ENCODE data around the gene WNT9A.

Gene WNT9A

GRCh38 chr1:227885135-227885647 is 62.5 kb downstream of the WNT9A start (continued):
- no peak for TF ChIP-seq ZNF433 (tag by site-specific recombination; IDR thresholded peaks at IDR 0.05; ENCODE audit: low read depth)
- TF ChIP-seq SP3 (tag by site-specific recombination; IDR thresholded peaks at IDR 0.05) = no peak
- no peak for TF ChIP-seq ZNF248 (tag by site-specific recombination; IDR thresholded peaks at IDR 0.05)
- TF ChIP-seq YY1 (tag by site-specific recombination; IDR thresholded peaks at IDR 0.05) = no peak
- no peak for TF ChIP-seq ZNF692 (tag by site-specific recombination; IDR thresholded peaks at IDR 0.05)
- TF ChIP-seq ZNF560 (tag by site-specific recombination; IDR thresholded peaks at IDR 0.05; ENCODE audit: borderline replicate concordance) = no peak

DNA sequence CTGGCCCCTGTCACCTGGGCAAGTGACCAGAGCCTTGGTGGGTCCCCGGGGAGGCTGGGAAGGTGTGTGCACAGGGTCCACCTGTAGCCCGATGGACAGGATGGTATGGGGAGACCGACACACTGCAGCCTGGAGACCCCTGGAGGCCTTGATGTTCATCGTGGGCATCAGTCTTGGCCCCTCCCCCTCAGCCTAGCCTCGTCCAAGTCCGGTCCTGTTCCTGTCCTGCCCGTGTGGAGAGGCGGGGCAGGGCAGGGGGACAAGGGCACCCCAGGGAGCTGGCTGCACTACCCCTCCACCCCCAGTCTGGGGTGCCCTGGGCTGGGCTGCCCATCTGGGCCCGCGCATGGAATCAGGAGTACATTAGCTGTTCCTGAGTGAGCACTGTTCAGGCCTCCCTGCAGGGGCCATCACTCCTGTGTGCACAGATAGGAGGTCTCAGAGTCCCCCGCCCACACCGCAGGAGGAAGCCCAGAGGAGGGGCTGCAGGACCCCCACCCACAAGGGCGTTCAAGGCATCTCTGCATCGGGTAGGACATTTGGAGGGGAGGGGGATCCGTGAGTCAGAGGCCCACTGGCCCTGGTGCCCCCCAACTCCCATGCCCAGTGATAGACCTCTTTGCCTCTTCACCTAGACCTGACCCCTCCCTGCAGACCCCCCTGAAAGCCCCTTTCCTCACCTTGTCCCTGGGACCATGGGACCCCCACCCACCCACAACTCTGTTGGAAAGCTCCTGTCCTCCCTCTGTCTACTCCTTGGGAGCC is 63.2 kb downstream of the WNT9A start:
- TF ChIP-seq ZNF701 (tag by site-specific recombination; IDR thresholded peaks at IDR 0.05) (no peak), ZBTB7A (tag by site-specific recombination; IDR thresholded peaks at IDR 0.05; ENCODE audit: low read depth) (no peak), ZNF350 (tag by site-specific recombination; IDR thresholded peaks at IDR 0.05) (no peak), ZNF670 (tag by site-specific recombination; IDR thresholded peaks at IDR 0.05; ENCODE audit: low read depth) (no peak), ZSCAN4 (tag by site-specific recombination; IDR thresholded peaks at IDR 0.05) (no peak), ZNF501 (tag by site-specific recombination; IDR thresholded peaks at IDR 0.05) (no peak), ATF2 (tag by site-specific recombination; IDR thresholded peaks at IDR 0.05; ENCODE audit: low read depth) (no peak), ZNF335 (tag by site-specific recombination; conservative IDR thresholded peaks at IDR 0.05) (no peak), ZNF311 (tag by site-specific recombination; IDR thresholded peaks at IDR 0.05; ENCODE audit: borderline replicate concordance) (no peak), ZNF530 (tag by site-specific recombination; IDR thresholded peaks at IDR 0.05; ENCODE audit: low read depth) (no peak), ZNF654 (tag by site-specific recombination; IDR thresholded peaks at IDR 0.05; ENCODE audit: low read depth) (no peak), ZNF76 (tag by site-specific recombination; IDR thresholded peaks at IDR 0.05; ENCODE audit: borderline replicate concordance, low read depth) (no peak), ZNF548 (tag by site-specific recombination; IDR thresholded peaks at IDR 0.05) (no peak), KLF8 (tag by site-specific recombination; IDR thresholded peaks at IDR 0.05) (no peak), ZNF639 (tag by site-specific recombination; IDR thresholded peaks at IDR 0.05) (no peak), ZNF600 (tag by site-specific recombination; IDR thresholded peaks at IDR 0.05) (no peak)
- Histone ChIP-seq H3K4me1 (ENCODE audit: control insufficient read depth, insufficient read depth, low read length) (no peaks in the 10 kb centered on the region), H3K27ac (ENCODE audit: extremely low read depth, low read depth, low read length) (no peak overlapping the region), H3K9me3 (ENCODE audit: control insufficient read depth, insufficient read depth, low read depth, low read length) (no peaks in the 10 kb centered on the region), H3K36me3 (ENCODE audit: control insufficient read depth in 2 of 2, insufficient read depth in 1 of 2, low read length in 2 of 2) (no peaks in the 10 kb centered on the region), H3K4me3 (ENCODE audit: low read depth, low read length) (no peak overlapping the region)
- ChIA-PET CTCF (no interaction called here), POLR2A (no interaction called here)

Measured in HEK293 (cell line).